Measurements from ENCODE around the gene DLG2.

DLG2 gene

GRCh38 chr11:84097186-84097585, 1530.0 kb downstream of the DLG2 start:
- no peak for DNase-seq (ENCODE audit: low spot score)

DNA sequence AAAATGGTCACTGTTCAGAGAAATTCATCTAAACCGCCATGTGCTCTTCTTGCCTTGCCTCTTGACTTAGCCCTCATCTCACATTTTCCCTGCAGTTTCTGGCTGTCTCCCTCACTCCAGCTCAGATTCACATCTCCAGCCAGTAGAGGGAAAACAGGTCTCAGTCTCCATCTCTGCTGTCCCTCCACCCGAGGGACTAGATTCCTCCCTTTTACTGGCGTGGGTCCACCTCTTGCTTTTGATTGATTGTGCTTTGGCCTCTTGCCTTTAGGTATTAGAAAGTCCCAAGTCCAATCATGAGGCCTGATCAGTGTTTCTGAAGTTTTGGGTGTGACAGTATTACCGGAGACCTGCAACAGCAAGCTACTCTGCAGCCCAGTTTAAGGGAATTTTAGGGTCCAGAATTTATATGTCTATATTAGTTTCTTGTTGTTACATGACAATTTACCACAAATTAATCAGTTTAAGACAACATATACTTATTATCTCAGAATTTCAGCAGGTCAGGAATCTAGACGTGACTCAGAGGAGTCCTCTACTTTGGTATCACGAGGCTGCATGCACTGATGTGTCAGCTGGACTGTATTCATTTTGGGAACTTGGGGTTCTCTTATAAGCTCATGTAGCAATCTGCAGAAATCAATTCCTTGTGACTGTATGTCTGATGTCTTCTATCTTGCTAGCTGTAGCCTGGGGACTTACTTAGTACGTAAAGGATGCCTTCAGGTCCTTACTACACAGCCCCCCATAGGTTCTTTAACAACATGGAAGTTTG, 1535.7 kb downstream of the DLG2 start:
- DNase-seq (ENCODE audit: low spot score) = no peak

DNA sequence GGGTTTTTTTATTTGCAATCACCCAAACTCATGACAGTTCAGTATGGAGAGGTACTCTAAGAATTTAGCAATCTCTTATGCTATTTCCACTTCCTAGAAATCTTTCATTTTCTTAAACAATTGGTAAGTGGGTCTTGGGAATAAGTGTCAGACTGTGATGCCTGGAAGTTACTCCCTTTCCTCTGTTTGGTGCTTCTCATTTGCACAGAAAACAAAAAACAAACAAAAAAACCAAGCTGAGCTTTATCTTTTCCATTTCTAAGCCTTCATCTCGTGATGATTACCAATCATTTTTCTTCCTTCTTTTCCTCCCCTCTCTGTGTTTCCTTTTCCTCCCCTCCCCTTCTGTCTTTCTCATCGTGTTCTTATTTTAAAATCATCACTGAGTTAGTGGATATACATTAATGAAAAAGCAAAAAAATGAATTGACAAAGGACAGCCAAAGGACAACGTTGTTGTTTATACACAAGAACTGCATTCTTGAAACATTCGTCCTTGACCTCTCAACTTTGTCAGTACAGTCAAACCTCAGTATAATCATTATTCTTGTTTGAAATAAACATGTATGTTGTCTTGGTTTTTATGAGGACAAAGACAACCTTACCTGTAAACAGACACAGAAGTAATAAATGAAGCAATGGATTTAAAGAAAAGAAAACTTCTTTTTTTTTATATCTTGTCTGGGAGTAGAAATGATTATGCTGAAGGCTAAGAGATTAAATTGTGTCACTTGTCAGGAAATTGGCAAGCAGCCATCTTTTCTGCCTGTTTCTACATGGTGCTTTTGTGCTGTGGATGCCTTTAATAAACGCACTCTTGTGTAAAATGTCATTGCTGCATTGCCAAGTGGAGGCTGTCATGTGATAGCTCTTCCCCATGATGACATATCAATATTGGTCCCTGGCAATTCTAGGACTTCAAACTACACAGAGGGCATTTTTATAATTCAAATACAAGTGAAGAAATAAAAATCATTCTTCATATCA, 1537.8 kb downstream of the DLG2 start:
- no peak for DNase-seq (ENCODE audit: low spot score)

GRCh38 chr11:84071851-84072250, 1555.3 kb downstream of the DLG2 start:
- no peak for DNase-seq (ENCODE audit: low spot score)

DNA sequence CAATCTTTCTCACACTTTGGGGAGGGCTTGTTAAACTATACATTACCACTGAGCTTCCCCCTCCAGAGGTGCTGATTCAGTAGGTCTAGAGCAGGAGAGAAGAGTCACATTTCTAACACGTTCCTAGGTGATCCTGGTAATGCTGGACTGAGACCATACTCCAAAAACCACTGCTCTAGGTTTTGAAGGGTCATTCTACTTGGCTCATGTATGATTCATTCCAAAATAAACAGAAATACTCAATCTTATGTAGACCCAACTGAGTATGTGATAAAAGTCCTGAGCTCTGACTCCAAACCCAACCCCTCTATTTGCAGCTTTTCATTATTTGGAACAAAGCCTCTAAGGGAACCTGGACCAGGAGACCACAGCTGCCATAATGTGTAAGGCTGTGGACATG, 1558.1 kb downstream of the DLG2 start:
- DNase-seq (ENCODE audit: low spot score) = no peak

- DNase-seq (ENCODE audit: low spot score) = no peak
Observed at GRCh38 chr11:84061726-84062125, 1565.4 kb downstream of the DLG2 start.

GRCh38 chr11:84056653-84057376, 1570.3 kb downstream of the DLG2 start:
- no peak for DNase-seq (ENCODE audit: low spot score)

GRCh38 chr11:84045146-84045545, 1582.0 kb downstream of the DLG2 start:
- no peak for DNase-seq (ENCODE audit: low spot score)

DNA sequence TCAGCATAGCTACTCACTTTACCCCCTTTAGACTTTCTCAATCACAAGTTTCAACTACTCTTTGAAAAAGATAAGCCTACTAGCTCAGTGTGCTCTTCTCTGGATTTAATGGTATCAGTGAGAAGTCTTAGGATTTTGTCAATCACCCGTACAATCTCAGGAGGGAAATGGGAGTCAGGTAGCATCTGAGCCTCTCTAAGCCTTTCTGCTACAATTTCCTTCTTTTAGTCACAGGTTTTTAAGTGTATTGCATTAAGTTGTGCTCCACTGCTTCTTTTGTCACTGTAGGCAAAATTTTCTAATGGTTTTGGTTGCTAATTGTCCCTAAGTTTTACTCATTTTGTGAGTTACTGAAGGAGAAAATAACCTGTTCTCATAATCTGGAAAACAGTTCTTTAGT, 1582.4 kb downstream of the DLG2 start:
- no peak for DNase-seq (ENCODE audit: low spot score)

- no peak for DNase-seq (ENCODE audit: low spot score)
Observed at GRCh38 chr11:84036664-84037194, 1590.4 kb downstream of the DLG2 start.

GRCh38 chr11:84035645-84036044, 1591.5 kb downstream of the DLG2 start:
- DNase-seq (ENCODE audit: low spot score) = no peak

DNA sequence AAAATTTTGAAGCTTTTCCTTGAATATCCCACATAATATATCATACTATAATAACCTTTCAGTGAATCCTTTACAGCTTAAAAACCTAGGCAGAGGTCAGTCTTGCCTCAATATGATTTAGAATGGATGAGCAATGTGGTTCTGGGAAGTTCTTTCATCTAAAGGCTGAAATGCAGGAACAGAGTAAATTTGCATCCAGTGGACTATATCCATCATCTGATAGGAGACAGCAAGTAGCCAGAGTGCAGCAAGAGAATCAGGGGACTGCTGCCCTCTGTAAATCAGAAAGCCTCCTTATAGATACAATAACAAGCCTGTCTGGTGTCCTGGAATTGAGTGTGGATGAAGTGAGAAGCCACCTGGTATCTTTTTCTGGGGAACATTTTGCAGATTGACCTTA, 1592.7 kb downstream of the DLG2 start:
- no peak for DNase-seq (ENCODE audit: low spot score)

DNA sequence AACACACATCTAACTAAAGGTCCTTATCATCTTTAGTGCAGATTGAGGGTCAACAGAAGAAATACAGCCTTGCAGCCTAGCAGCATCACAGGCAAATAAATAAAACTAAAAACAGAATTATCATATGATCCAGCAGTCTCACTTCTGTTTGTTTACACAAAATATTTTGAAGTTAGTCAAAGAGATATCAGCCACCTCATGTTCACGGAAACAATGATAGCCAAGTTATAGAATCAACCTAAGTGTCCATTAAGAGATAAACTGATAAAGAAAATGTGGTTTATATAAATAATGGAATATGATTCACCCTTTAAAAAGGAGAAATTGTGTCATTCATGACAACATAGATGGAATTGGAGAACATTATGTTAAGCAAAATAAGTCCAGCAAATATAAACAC, 1602.9 kb downstream of the DLG2 start:
- no peak for DNase-seq (ENCODE audit: low spot score)

DNA sequence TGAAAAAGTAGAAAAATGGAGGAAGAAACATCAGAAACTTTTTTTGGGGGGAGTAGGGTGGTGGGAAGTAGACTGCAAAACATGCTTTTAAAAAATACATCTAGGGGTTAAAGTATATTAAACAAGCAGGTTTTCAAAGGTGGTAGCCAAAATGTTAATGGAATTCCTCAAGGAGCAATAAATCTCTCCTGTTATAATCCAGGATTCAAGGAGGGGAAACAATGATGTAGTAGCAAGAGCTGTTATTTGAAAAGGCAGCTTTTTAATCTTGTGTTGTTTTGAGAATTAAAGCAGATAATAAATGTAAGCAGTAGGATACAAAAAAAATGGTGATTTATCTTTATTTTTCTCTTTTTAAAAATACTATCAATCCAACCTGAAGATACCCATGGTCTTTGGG, 1604.4 kb downstream of the DLG2 start:
- no peak for DNase-seq (ENCODE audit: low spot score)

DNA sequence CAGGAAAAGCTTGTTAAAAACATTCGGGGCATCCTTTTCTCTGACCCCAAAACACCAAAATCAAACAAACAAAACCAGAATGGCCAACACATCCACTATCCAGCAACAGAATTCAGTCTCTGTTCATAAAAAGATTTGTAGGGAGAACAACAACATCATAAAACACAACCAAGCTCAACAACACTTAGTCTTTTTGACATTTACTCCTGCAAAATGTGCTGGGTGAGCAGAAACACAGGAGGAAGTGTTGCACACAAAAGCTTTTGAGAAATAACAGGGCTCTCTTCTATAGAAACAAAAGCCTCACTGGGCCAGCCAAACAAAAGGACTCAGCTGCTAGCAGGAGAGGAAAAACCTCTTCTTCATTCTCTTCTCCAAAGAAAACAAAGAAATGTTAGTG, 1604.9 kb downstream of the DLG2 start:
- no peak for DNase-seq (ENCODE audit: low spot score)

GRCh38 chr11:84021291-84021690, 1605.9 kb downstream of the DLG2 start:
- no peak for DNase-seq (ENCODE audit: low spot score)

GRCh38 chr11:84019571-84020194, 1607.5 kb downstream of the DLG2 start:
- DNase-seq (ENCODE audit: low spot score) = no peak

DNA sequence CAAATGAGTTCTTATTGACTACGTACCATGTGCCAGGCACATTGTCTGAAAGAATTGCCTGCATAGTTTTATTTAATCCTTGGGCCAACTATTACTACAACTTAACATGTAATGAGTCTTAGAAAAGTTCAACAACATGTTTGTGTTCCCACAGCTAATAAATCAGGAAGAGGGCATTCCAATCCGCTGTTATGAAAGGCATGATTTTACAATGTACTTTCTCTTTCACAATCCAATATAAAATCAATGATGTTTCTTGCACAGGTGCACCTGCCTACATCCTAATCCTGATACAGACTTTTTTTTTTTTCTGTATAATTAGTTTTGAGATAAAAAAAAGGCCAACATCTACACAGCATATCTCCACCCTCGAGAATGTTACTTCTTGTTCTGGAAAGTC, 1612.6 kb downstream of the DLG2 start:
- DNase-seq (ENCODE audit: low spot score) = no peak

DNA sequence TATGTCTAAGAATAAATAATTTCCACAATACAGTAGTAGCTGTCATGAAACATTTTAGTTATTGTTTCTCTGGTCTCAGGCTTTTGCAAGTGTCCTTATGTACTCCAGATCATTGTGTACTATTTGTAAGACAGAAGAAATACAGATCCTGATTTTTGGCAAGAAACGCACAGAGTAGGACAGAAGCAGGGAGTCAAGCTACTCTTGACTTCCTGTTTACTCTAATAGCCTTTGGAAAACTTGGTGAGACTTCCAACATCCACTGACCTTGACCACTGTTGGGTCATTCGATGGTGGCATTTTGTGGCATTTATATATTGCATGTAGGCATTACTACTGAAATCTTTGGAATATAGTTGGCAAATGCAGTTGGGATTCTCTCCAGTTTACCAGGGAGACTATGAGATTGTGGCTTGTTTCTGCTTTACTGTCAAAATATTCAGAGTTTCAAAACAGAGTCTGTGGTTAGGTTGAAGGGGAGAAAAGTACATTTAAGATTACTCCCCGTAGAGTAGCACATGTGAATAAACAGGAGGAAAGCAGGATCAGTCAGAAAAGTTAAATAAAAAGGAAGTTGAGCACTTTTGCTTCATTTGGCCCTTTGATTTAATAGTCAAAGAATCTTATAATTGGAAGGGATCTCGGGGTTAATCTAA, 1614.8 kb downstream of the DLG2 start:
- no peak for DNase-seq (ENCODE audit: low spot score)

- DNase-seq (ENCODE audit: low spot score) = no peak
Observed at GRCh38 chr11:84003181-84003580, 1624.0 kb downstream of the DLG2 start.

GRCh38 chr11:83998921-83999320, 1628.2 kb downstream of the DLG2 start:
- DNase-seq (ENCODE audit: low spot score) = no peak

Measured in germinal center (tissue), 1 donor.